K562 (cell line): ENCODE measurements around the gene USP5. TPM values are rescaled to one million over a fixed set of nuclear protein-coding genes. Genes with fewer than 3 reads are reported as not detected.

Source experiments
- ATAC-seq: fragments of 200-7000 bp; cut with Tn5 transposase; 3 replicates; pipeline ENCODE4 v1.9.1; 2020; ENCODE audit warnings: moderate library complexity
- BruUV-seq: library from RNA; stranded (reverse); fragments of 400-500 nt; replicated peaks from 2 replicates; lab custom pipeline; 2021; lab: Mats Ljungman, UMichigan
- CTCF ChIA-PET: fragments of 300-600 bp; formaldehyde crosslinking; extraction: SDS; loops from one replicate; lab custom pipeline; 2021; ENCODE audit warnings: low intra/inter-chr PET ratio; lab: Yijun Ruan, JAX
- POLR2A ChIA-PET: fragments of 300-600, 350-650 bp; sonication (Branson Sonifier 250); formaldehyde crosslinking; extraction: SDS; loops from one replicate; lab custom pipeline; 2021; ENCODE audit warnings: antibody characterized with exemption, inconsistent platforms; lab: Yijun Ruan, JAX
- DNase-seq, 4 experiments: peaks; one replicate each; pipeline versions ENCODE4 v3.0.0 to v3.0.0-alpha.2; 2011 to 2018; ENCODE audit warnings: low spot score in 3 of 4, mixed read lengths in 3 of 4; ENCODE audit errors: extremely low read depth in 1 of 4
- FAIRE-seq: peaks from 2 replicates; lab custom pipeline; 2011; peaks lifted over from hg19 to GRCh38; lab: Jason Lieb, UNC
- H2AFZ ChIP-seq: 2 replicates; pipeline ENCODE4 v1.6.0; 2011; ENCODE audit warnings: low read depth, low read length, control low read depth, inconsistent platforms
- H3K27ac ChIP-seq: fragments of 200-600 bp; 3 replicates; pipeline ENCODE4 v1.8.0; 2011; ENCODE audit warnings: low read depth, mild to moderate bottlenecking, control low read depth, inconsistent platforms, low read length, moderate library complexity, mixed read lengths; ENCODE audit errors: extremely low read depth
- H3K27me3 ChIP-seq, 2 experiments: fragments of 300-600 bp in 1 of 2; 2 replicates in 1 of 2; 3 replicates in 1 of 2; pipeline versions ENCODE4 v1.6.0 to v1.8.0; 2011; ENCODE audit warnings: inconsistent platforms in 2 of 2, low read length in 2 of 2, mild to moderate bottlenecking in 1 of 2, mixed read lengths in 1 of 2, moderate library complexity in 1 of 2; ENCODE audit not compliant: control insufficient read depth in 2 of 2, insufficient read depth in 2 of 2
- H3K36me3 ChIP-seq: fragments of 300-600 bp; 3 replicates; pipeline ENCODE4 v1.8.0; 2011; ENCODE audit warnings: mild to moderate bottlenecking, low read length, inconsistent platforms; ENCODE audit not compliant: control insufficient read depth, insufficient read depth
- H3K4me1 ChIP-seq, 2 experiments: fragments of 200-600 bp in 1 of 2; replicated peaks in 1 of 2; 2 replicates in 1 of 2; 3 replicates in 1 of 2; pipeline versions ENCODE4 v1.5.1 to v1.8.0; 2011; ENCODE audit warnings: inconsistent platforms in 2 of 2, low read length in 2 of 2, mild to moderate bottlenecking in 1 of 2, mixed read lengths in 1 of 2, moderate library complexity in 1 of 2; ENCODE audit not compliant: control insufficient read depth in 2 of 2, insufficient read depth in 2 of 2
- H3K4me2 ChIP-seq: 2 replicates; pipeline ENCODE4 v1.6.1; 2011; ENCODE audit warnings: low read length, control low read depth, inconsistent platforms, mixed read lengths; ENCODE audit not compliant: insufficient read depth
- H3K4me3 ChIP-seq: fragments of 200-600 bp; sonication (generic), shearing (Covaris generic); 2 replicates; pipeline ENCODE4 v1.5.1; 2016; ENCODE audit warnings: control low read depth, inconsistent platforms
- H3K79me2 ChIP-seq: fragments of 200-600 bp; 3 replicates; pipeline ENCODE4 v1.8.0; 2011; ENCODE audit warnings: low read length, inconsistent platforms; ENCODE audit not compliant: control insufficient read depth, insufficient read depth
- H3K9ac ChIP-seq, 2 experiments: 2 replicates each; pipeline versions ENCODE4 v1.6.0 to v1.6.1; 2011; ENCODE audit warnings: low read depth in 2 of 2, low read length in 2 of 2, control low read depth in 1 of 2, inconsistent platforms in 1 of 2, mild to moderate bottlenecking in 1 of 2, mixed read lengths in 1 of 2; ENCODE audit not compliant: insufficient read depth in 1 of 2
- H3K9me1 ChIP-seq: one replicate; pipeline ENCODE4 v1.6.0; 2011; ENCODE audit warnings: inconsistent platforms, mild to moderate bottlenecking, low read length, moderate library complexity; ENCODE audit not compliant: control insufficient read depth, insufficient read depth
- H3K9me3 ChIP-seq: replicated peaks from 2 replicates; pipeline ENCODE4 v1.5.1; 2011; ENCODE audit warnings: low read depth, low read length, inconsistent platforms; ENCODE audit not compliant: control insufficient read depth, insufficient read depth
- H4K20me1 ChIP-seq: replicated peaks from 2 replicates; pipeline ENCODE4 v1.6.1; 2011; ENCODE audit warnings: low read length, inconsistent platforms, mixed read lengths; ENCODE audit not compliant: control insufficient read depth, insufficient read depth
- FOXM1 ChIP-seq, 2 experiments: fragments of 450-650 bp in 1 of 2; sonication (generic) in 1 of 2; formaldehyde crosslinking in 1 of 2; IDR thresholded peaks; 2 replicates each; pipeline versions ENCODE4 v1.6.1 to v1.9.0; 2017 to 2022; ENCODE audit warnings: low read depth in 2 of 2, mild to moderate bottlenecking in 2 of 2, missing genetic modification reagents in 1 of 2, moderate library complexity in 1 of 2
- KDM5B ChIP-seq: fragments of 200-600 bp; sonication (generic); IDR thresholded peaks from 2 replicates; pipeline ENCODE4 v1.6.1; 2012; ENCODE audit warnings: low read depth, mild to moderate bottlenecking, moderate library complexity, low read length, control low read depth, inconsistent platforms; ENCODE audit not compliant: insufficient replicate concordance
- SRF ChIP-seq, 2 experiments: fragments of 250-450, 450-650 bp in 1 of 2; sonication (Bioruptor Pico) in 1 of 2; sonication (generic) in 1 of 2; formaldehyde crosslinking; IDR thresholded peaks; 2 replicates each; pipeline versions ENCODE4 v1.5.0 to v1.5.1; 2020 to 2022; ENCODE audit warnings: mild to moderate bottlenecking in 1 of 2, missing genetic modification reagents in 1 of 2
- ZNF3 ChIP-seq: fragments of 250-450 bp; sonication (Bioruptor Pico); IDR thresholded peaks from 2 replicates; pipeline ENCODE4 v1.5.0; 2021; ENCODE audit warnings: mild to moderate bottlenecking, moderate library complexity
- ZZZ3 ChIP-seq: fragments of 450-650 bp; IDR thresholded peaks from 2 replicates; pipeline ENCODE4 v1.6.1; 2016; ENCODE audit warnings: antibody characterized with exemption, mild to moderate bottlenecking, moderate library complexity
- WGBS: fragments of 100-300 bp; shearing (Covaris generic); methylation state at CpG from one replicate; pipeline ENCODE4 v1.1.6; 2016; ENCODE audit warnings: low coverage, mixed read lengths; ENCODE audit not compliant: insufficient coverage; ENCODE audit errors: missing lambda C conversion rate; 5-methylcytosine and 5-hydroxymethylcytosine counted together
- in situ Hi-C: fragments of 300-500 bp; cut with MboI; formaldehyde crosslinking; loops from 4 replicates; pipeline ENCODE4 v1.15.0; 2018; ENCODE audit warnings: inconsistent platforms, mixed read lengths
- intact Hi-C: fragments of 100-400 bp; cut with micrococcal nuclease; formaldehyde crosslinking; loops from 2 replicates; pipeline ENCODE4 v1.14.2; 2022
- polyA plus RNA-seq, 8 experiments: library from polyadenylated mRNA; depleted of rRNA in 4 of 8; stranded (reverse) in 5 of 8; unstranded in 3 of 8; fragments of >200 nt; fragmentation: Nextera tagmentation in 2 of 8; fragmentation: Illumina TruSeq in 1 of 8; extraction: Ambion mirVana in 2 of 8; extraction: Trizol in 1 of 8; gene quantifications; 2 replicates each; pipeline versions ENCODE4 v1.2.1 to v1.2.3, GENCODE V29; 2011 to 2014; ENCODE audit warnings: inconsistent platforms in 1 of 8, missing spikeins in 1 of 8
- total RNA-seq, 7 experiments: library from RNA; depleted of rRNA in 6 of 7; stranded (reverse); fragments of >200 nt in 6 of 7; fragmentation: Illumina TruSeq in 2 of 7; extraction: Trizol in 2 of 7; gene quantifications; 2 replicates each; pipeline versions ENCODE4 v1.2.1 to v1.2.3, GENCODE V29; 2011 to 2021; ENCODE audit warnings: low replicate concordance in 1 of 7
- TF ChIP-seq, protein P1 (sequence below): fragments of 250-450 bp; sonication (Bioruptor Pico); IDR thresholded peaks from 2 replicates; pipeline ENCODE4 v1.4.0; 2020

USP5 gene
- total and polyA plus RNA-seq, 9 of the 15 experiments (the other 6 are each of a cell fraction or from before 2014, with no cell fraction given) = 1.4 to 107 (median 48.6) TPM

GRCh38 chr12:6847676-6848075 is 4.3 kb upstream of the USP5 start:
- ChIA-PET CTCF (no interaction called here), POLR2A (interaction anchor here (1.0 to 1.7 kb wide), 2 partner anchors 13 to 96 kb away, joined by 4 to 5 read pairs; partner anchors contain the start of gene RNU7-1)
- H3K27me3 ChIP-seq = no peaks in the 10 kb centered on the region
- 88% methylated on average over 2 of the region's 2 CpGs for WGBS
- H3K27ac ChIP-seq = no peak overlapping the region
- H3K79me2 ChIP-seq = peaks cover 27% of the 10 kb centered on the region
- intact Hi-C loops (no loop called here), in situ Hi-C loops (no loop called here)
- ATAC-seq = no peak
- no peaks in the 10 kb centered on the region for H3K9me3 ChIP-seq
- no peak overlapping the region for H3K4me3 ChIP-seq
- no peak overlapping the region for H3K4me2 ChIP-seq
- H3K36me3 ChIP-seq = peaks cover 71% of the 10 kb centered on the region; the same call in 2 of the 3 replicates
- peaks cover 15 to 25% of the 10 kb centered on the region in 2 experiments; a peak in 4 of 5 replicates for H3K4me1 ChIP-seq
- H3K9me1 ChIP-seq = no peaks in the 10 kb centered on the region
- H2AFZ ChIP-seq = no peak overlapping the region
- no peak for DNase-seq
- H4K20me1 ChIP-seq = no peaks in the 10 kb centered on the region
- no peak for FAIRE-seq
- H3K9ac ChIP-seq = no peak overlapping the region
- TF ChIP-seq SRF (CRISPR knock-in tag; IDR thresholded peaks at IDR 0.05) (no peak), FOXM1 (IDR thresholded peaks at IDR 0.05; ENCODE audit: low read depth) (no peak), FOXM1 (CRISPR knock-in tag; IDR thresholded peaks at IDR 0.05; ENCODE audit: low read depth) (no peak), KDM5B (no peak)
- TF ChIP-seq, all 486 proteins: peak for 0
- no TSS peak for BruUV-seq

DNA sequence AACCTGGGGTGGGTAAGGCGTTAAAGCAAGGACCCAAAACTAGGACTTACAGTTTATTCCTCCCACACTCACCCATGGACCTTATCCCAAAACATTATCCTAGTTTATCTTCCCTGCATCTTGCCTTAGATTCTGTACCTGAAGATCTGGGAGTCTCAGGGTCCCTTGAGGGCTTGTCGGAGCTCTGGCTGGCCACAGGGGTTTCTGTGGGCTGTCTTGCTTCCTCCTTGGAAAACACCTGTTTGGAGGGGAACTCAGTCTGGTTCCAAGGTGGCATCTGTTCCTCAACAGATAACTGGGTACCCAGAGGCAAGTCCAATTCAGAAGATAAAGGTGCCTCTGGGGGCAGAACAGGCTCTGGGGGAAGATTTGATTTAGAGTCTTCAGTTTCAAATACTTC is 2.5 kb upstream of the USP5 start:
- POLR2A ChIA-PET = interaction anchor here (1.5 kb wide), 1 partner anchor 17 kb away, joined by 5 read pairs; no protein-coding TSS in a partner anchor
- no peaks in the 10 kb centered on the region for H3K9me3 ChIP-seq
- H3K4me2 ChIP-seq = peak overlapping the region; percentile 88
- no peak for ATAC-seq
- WGBS = 82% methylated on average over 2 of the region's 2 CpGs
- no peak overlapping the region for H2AFZ ChIP-seq
- H3K27ac ChIP-seq = peak overlapping the region; percentile 87; the same call in 1 of the 3 replicates
- H3K79me2 ChIP-seq = peaks cover 44% of the 10 kb centered on the region
- no TSS peak for BruUV-seq
- H3K36me3 ChIP-seq = peaks cover 69% of the 10 kb centered on the region; the same call in 2 of the 3 replicates
- no peaks in the 10 kb centered on the region for H3K9me1 ChIP-seq
- no peak for FAIRE-seq
- CTCF ChIA-PET = no interaction called here
- no peaks in the 10 kb centered on the region for H3K27me3 ChIP-seq
- TF ChIP-seq ZZZ3 (no peak), ZNF3 (no peak)
- TF ChIP-seq, protein P1, sequence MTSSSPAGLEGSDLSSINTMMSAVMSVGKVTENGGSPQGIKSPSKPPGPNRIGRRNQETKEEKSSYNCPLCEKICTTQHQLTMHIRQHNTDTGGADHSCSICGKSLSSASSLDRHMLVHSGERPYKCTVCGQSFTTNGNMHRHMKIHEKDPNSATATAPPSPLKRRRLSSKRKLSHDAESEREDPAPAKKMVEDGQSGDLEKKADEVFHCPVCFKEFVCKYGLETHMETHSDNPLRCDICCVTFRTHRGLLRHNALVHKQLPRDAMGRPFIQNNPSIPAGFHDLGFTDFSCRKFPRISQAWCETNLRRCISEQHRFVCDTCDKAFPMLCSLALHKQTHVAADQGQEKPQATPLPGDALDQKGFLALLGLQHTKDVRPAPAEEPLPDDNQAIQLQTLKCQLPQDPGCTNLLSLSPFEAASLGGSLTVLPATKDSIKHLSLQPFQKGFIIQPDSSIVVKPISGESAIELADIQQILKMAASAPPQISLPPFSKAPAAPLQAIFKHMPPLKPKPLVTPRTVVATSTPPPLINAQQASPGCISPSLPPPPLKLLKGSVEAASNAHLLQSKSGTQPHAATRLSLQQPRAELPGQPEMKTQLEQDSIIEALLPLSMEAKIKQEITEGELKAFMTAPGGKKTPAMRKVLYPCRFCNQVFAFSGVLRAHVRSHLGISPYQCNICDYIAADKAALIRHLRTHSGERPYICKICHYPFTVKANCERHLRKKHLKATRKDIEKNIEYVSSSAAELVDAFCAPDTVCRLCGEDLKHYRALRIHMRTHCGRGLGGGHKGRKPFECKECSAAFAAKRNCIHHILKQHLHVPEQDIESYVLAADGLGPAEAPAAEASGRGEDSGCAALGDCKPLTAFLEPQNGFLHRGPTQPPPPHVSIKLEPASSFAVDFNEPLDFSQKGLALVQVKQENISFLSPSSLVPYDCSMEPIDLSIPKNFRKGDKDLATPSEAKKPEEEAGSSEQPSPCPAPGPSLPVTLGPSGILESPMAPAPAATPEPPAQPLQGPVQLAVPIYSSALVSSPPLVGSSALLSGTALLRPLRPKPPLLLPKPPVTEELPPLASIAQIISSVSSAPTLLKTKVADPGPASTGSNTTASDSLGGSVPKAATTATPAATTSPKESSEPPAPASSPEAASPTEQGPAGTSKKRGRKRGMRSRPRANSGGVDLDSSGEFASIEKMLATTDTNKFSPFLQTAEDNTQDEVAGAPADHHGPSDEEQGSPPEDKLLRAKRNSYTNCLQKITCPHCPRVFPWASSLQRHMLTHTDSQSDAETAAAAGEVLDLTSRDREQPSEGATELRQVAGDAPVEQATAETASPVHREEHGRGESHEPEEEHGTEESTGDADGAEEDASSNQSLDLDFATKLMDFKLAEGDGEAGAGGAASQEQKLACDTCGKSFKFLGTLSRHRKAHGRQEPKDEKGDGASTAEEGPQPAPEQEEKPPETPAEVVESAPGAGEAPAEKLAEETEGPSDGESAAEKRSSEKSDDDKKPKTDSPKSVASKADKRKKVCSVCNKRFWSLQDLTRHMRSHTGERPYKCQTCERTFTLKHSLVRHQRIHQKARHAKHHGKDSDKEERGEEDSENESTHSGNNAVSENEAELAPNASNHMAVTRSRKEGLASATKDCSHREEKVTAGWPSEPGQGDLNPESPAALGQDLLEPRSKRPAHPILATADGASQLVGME (CRISPR knock-in tag) = no peak
- TF ChIP-seq, all 486 proteins: peak for 0
- no peak for DNase-seq
- Histone ChIP-seq H3K4me3 (peak overlapping the region; percentile 79), H3K4me1 (peaks cover 18% of the 10 kb centered on the region in 2 experiments; a peak in 4 of 5 replicates), H3K9ac (peak overlapping the region; percentile 89 to 96; a peak in 3 of 4 replicates), H4K20me1 (no peaks in the 10 kb centered on the region; the same call in 1 of the 2 replicates)
- intact Hi-C loops = no loop called here
- in situ Hi-C loops = no loop called here
